ENCODE measurements around the gene TAS1R2. TPM values are rescaled to one million over a fixed set of nuclear protein-coding genes. Genes with fewer than 3 reads are reported as not detected.
A peak's percentile ranks its signal among the peaks of the same experiment; 100 is the strongest.

The TAS1R2 gene
- not detected for polyA plus RNA-seq

DNA sequence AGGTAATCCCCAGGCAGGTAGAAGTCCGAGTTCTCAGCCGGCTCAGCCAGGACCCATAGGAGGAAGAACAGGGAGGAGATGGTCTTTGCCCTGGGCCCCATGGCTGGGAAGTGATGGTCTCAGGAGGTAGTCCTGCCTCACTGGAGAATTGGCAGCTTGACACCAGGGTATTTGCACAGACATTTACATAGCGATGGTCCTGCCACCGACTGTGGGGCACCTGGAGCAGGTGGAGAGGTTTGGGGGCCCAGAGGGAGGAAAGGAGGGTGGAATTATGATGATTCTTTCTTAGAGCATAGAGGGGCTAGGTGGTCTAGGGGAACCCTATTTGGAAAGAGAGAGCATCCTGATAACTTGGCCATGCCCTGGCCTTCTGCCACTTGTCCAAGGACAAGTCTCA, at the start of gene TAS1R2:
Gene TAS1R2 (minus strand): TSS at position 101 of the 400 bp plus-strand sequence. CDS start 0 bp downstream, at position 101.
- H3K36me3 Mint-ChIP-seq = no peaks in the 10 kb centered on the region
- H3K27me3 Mint-ChIP-seq = peaks cover 3% of the 10 kb centered on the region

DNA sequence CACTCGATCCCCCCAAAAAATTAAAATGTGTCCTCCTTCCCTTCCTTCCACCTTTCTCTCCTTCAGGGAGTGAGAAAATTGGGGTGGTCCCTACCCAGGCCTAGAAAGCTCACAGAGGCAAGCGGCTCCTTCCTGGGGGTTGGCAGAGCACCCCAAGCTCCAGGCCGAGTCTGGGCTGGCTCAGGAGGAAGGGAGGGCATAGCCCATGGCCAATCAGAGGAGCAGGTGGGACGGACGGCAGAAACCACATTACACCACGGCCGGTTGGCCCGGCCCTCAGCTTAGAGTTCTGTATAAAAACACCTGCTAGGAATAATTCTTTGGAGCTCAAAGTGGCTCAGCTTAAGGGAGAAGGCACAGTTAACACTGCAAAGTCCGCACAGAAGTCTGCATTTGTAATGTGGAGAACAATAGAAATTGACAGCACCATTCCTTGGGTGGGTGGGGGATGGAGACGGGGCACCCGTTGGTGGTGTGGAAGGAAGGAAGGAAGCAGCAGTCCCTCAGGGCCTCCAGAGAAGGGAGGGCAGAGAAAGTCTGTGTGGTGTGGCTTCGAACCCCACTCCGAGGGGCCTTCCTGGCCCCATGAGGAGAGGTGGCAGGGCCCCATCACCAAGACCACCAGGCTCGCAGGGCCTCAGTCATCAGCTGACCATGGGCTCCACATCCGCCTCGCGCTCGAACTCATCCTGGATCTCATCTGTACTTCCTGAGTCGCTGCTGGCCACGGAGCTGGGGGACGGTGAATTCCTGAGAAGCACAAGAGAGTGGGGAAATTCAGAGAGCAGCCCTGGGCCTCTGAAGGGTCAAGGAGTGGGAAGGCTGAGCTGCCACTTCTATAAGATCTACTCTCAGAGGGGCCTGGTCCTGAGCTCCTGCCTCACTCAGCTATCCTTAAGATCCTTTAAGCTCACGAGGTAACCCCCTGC, 48.7 kb upstream of the TAS1R2 start:
- Mint-ChIP-seq H3K9me3 (no peaks in the 10 kb centered on the region), H3K27me3 (no peaks in the 10 kb centered on the region), H3K27ac (peak overlapping the region; percentile 75 to 94 (median 84)), H3K4me3 (peak overlapping the region; percentile 66 to 91 (median 74)), H3K36me3 (peaks cover 10% of the 10 kb centered on the region), H3K4me1 (peaks cover 13 to 29% (median 20%) of the 10 kb centered on the region in 3 donors)

More for the DNA sequence above, at the start of gene TAS1R2:
- H3K4me3 Mint-ChIP-seq = no peak within 1 kb of the TSS
- no peaks in the 10 kb centered on the region for H3K4me1 Mint-ChIP-seq
- H3K9me3 Mint-ChIP-seq = no peaks in the 10 kb centered on the region
- no peak within 1 kb of the TSS for H3K27ac Mint-ChIP-seq

DNA sequence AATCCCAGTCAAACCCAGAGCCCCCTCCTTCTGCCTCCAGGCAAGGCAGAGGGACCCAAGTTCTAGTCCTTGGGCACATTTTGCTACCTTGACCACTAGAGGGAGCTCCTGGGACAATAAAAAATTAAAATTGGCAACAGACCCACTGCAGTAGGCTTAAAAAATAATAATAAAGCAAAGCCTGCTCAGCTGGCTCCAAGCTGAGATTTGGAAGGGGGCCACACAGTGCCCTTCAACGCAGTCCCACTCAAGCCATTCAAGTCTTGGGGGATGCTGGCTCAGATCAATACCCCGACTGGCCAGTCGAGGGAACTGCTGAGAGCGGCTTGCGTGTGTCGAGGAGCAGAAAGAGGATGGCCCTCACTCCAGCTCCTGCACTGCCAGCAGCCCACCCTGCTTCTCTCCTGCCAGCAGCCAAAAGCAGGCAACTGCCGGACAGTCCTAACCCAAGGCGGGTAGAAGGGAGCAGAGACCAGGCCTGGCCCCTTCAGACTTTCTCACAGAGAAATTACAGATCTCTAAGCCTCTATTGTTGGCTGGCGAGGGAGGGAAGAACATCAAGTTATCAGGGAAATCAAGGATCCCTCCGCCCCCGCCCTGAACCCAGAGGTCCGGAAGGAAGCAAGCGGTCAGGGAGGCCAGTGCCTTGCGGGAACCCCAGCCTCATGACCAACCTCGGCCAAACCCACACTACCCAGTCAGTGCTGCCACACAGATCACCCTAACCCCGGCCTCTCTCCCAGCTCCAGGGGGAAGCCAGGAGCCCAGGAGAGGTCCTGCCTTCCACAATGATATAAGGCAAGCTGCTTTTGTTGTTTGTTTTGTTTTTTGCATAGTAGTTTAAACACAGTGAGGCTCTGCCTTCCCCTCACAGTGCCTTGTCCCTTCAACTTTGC, 47.8 kb upstream of the TAS1R2 start:
- Mint-ChIP-seq H3K9me3 (no peaks in the 10 kb centered on the region), H3K27me3 (no peaks in the 10 kb centered on the region), H3K4me3 (peak overlapping the region in 3 of 4 donors; percentile 81 to 91 (median 82)), H3K27ac (peak overlapping the region; percentile 80 to 84 (median 82)), H3K36me3 (peaks cover 10% of the 10 kb centered on the region), H3K4me1 (peaks cover 13 to 27% (median 21%) of the 10 kb centered on the region in 3 donors)

DNA sequence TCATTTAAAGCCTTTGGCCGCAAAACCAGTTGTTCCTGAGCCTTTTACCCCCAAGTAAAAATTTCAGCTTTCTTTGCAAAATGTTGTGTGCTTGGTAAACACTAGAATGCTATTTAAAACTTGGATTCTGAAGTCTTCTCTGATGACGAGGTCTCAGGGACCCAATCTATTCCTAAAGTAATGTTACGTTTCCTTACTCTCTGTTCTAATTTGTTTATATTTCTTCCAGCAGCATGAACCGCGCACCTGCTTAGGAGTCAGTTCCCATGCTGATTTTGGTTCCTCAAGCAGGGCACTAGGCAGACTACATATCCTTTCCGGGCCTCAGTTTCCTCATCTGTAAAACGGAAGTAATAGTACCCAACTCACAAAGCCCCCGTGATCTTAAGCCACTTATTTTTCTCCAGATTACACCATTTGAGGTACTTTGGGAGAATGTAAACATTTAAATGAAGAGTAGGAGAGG, 43.9 kb upstream of the TAS1R2 start:
- peak overlapping the region; percentile 25 to 99 (median 61) for H3K27ac Mint-ChIP-seq
- peaks cover 16 to 29% (median 19%) of the 10 kb centered on the region in 3 donors for H3K4me1 Mint-ChIP-seq
- H3K27me3 Mint-ChIP-seq = no peaks in the 10 kb centered on the region
- peak overlapping the region; percentile 77 to 97 (median 94) for H3K4me3 Mint-ChIP-seq
- no peaks in the 10 kb centered on the region for H3K9me3 Mint-ChIP-seq
- H3K36me3 Mint-ChIP-seq = peaks cover 6% of the 10 kb centered on the region

DNA sequence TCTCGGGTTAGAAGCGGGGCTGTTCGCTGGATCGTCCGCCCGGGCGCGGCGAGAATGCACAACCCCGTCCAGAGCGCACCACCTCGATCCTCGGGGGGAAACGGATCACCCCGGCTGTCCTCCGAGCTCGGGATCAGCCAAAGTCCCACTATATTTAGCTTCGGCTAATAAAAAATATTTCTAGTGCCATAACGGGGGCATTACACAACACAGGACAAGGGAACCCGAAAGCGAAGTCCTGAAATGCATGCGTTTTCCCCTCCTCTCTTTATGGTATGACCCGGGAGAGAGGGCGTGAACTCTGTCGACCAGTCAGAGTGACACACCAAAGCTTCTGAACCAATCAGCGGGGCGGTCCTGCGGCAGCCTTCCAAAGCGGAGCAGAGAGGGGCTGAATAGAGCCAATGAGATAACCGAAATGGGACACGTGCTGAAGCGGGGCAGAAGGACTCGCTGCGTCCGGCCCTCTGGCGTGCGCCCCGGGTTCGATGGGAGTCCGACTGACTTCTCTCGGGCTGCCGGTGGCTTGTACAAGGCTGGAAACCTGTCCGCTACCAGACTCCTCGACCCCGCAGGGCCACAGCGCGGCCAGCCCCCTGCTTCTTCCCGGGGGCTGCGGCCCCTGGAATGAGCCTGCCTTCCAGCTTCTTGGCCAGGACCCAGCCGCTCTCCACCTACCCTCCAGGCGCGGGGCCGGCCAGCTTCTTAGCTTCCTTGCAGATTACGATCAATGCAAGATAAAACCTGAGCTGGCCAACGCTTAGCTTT, 43.2 kb upstream of the TAS1R2 start, which contains the start of gene ALDH4A1:
Gene ALDH4A1 (minus strand): TSS at position 33 of the 768 bp plus-strand sequence. CDS start 32 bp downstream, at position 1.
- peak within 1 kb of the TSS; percentile 75 to 99 (median 94) for H3K27ac Mint-ChIP-seq
- H3K4me1 Mint-ChIP-seq = peaks cover 11 to 23% (median 14%) of the 10 kb centered on the region in 3 donors
- no peaks in the 10 kb centered on the region for H3K27me3 Mint-ChIP-seq
- no peaks in the 10 kb centered on the region for H3K9me3 Mint-ChIP-seq
- H3K36me3 Mint-ChIP-seq = peaks cover 4% of the 10 kb centered on the region
- H3K4me3 Mint-ChIP-seq = peak within 1 kb of the TSS; percentile 77 to 97 (median 94)

DNA sequence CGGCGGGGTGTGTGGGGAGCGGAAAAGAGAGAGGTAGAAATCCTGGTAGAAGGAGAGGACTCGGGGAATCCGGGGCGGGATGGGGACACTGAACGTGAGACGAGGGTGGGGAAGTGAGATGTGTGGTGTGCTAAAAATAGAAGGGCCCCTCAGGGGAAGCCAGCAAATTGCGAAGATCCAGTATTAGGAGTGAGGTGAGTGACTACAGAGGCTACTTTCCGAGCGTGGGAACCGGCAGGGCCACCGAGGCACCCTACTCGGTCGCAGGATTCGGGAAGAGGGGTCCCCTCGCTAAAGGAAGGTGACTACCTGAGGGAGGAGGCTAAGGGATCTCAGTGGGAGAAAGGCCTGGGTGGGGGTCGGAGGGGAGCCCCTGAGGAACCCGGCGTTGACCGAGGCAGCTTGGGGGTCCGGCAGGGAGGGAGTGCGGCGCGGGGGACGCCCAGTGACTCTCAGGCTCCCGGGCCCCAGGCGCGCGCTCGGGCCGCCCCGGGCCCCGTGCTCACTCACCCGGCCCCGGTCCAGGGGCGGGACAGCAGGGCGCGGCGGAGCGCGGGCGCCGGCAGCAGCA, 42.6 kb upstream of the TAS1R2 start:
- peaks cover 4% of the 10 kb centered on the region for H3K36me3 Mint-ChIP-seq
- no peaks in the 10 kb centered on the region for H3K27me3 Mint-ChIP-seq
- peak overlapping the region; percentile 77 to 97 (median 94) for H3K4me3 Mint-ChIP-seq
- peak overlapping the region; percentile 75 to 99 (median 94) for H3K27ac Mint-ChIP-seq
- peaks cover 8 to 21% (median 12%) of the 10 kb centered on the region in 3 donors for H3K4me1 Mint-ChIP-seq
- no peaks in the 10 kb centered on the region for H3K9me3 Mint-ChIP-seq

DNA sequence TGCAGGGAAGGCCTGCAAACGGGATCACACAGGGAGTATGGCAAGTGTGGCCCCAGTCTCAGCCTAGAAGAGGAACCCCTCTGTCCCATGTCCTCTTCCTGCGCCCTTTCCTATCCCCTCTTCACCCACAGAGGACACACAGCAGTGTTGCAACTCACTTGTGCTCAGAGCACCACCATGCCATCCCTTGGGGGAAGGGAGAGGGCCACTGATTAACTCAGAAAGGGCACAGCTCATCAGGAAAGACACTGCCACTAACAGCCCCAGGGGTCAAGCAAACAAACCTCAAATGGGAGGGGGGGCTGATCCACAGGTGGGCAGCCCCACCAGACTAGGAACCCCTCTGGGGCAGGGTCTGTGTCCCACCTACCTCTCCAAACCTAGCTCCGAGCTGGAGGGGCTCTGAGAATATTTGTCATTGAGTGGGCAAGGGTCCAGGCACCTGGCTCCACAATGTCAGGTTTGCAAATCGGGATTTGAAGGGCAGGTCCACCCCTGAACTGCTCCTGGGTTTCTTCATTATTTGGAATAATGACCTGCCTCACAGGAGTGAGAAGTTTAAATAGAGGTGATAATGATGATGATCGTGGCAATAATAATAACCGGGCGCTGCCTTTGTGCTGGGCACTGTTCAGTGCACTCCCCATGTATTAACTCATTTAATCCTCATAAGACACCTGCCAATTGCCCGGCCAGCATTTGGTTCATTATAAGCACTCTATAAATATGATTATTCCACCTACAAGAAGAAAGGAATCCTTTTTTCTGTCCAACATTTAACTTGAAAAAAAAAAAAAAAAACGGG, 41.9 kb upstream of the TAS1R2 start:
- Mint-ChIP-seq H3K4me1 (peaks cover 6 to 16% (median 12%) of the 10 kb centered on the region in 3 donors), H3K27me3 (no peaks in the 10 kb centered on the region), H3K36me3 (peaks cover 1% of the 10 kb centered on the region), H3K9me3 (no peaks in the 10 kb centered on the region), H3K4me3 (peak overlapping the region; percentile 77 to 97 (median 94)), H3K27ac (peak overlapping the region; percentile 31 to 94 (median 75))

DNA sequence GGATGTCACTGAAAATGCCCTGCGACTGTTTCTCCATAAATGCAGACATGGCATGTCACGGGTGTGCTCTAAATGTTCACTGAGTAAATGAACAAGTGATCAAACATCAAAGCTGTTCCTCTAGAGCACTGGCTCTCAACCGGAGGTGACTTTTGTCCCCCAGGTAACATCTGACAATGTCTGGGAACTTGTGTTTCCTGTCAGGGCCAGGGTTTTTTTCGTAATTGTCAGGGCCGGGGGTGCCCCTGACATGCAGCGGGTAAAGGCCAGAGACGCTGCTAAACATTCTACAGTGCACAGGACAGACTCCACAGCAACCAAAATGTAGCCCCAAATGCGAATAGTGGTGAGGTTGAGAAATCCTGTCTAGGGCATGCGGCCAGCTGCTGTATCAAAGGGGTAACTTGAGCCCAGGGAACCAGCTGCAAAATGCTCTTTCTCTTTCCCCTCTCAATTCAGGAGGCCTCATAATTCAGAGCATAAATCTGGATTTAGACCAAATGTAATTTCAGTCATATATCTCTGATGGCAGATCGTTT, 40.9 kb upstream of the TAS1R2 start:
- Mint-ChIP-seq H3K4me1 (peaks cover 6 to 16% (median 12%) of the 10 kb centered on the region in 3 donors), H3K36me3 (peaks cover 1% of the 10 kb centered on the region), H3K9me3 (no peaks in the 10 kb centered on the region), H3K4me3 (peak overlapping the region in 1 of 4 donors; percentile 77), H3K27me3 (no peaks in the 10 kb centered on the region), H3K27ac (peak overlapping the region in 1 of 3 donors; percentile 75)

DNA sequence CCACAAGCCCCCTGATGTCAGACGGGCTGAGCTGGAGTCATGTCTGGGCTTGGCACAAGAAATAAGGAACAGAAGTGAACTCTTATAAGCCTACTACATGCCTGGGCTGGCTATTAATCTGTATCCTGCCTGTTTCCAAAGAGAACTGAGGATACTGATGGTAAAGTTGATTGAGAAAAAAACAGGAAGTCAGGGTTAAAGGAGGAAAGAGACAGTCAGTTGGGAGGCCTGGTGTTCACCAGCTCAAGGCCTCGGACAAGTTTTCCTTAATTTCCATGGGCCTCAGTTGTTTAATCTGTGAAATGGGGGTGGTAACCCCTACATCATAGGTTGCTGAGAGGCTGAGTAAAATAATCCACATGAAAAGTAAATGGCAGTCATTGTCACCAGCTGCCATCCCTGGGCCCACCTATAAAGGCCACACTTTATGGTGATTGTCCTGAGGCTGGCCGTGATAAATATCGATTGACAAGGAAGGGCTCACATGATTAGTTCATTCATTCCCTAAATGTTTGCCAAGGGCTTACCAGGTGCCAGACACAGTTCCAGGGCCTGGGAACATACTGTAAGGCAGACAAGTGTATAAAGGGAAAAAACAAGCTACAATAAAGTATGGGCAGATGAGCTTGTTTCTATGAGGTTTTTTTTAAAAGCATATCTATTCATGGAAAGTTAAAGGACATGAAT, 40.0 kb upstream of the TAS1R2 start:
- peak overlapping the region in 1 of 4 donors; percentile 77 for H3K4me3 Mint-ChIP-seq

DNA sequence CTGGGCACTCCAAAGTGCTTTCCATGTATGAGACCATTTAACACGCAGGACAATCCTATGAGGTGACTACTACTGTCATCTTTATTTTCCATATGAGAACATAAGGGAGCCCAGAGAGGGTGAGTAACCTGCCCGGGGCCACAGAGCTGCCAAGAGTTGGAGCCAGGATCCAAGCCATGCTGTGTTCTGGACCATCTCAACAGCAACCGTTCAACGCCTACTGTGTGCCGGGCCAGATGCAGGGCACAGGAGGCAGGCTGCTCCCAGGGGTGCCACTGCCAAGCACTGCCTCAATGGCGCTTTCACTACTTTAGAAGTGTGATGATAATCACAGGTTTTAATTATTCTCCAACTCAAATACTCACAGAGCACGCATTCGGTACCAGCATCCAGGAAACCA, 39.1 kb upstream of the TAS1R2 start:
- Mint-ChIP-seq H3K4me1 (peaks cover 6 to 10% (median 9%) of the 10 kb centered on the region in 3 donors), H3K4me3 (peak overlapping the region in 1 of 4 donors; percentile 77), H3K27me3 (no peaks in the 10 kb centered on the region), H3K27ac (peak overlapping the region in 1 of 3 donors; percentile 5), H3K36me3 (peaks cover 5% of the 10 kb centered on the region), H3K9me3 (no peaks in the 10 kb centered on the region)

More for the DNA sequence above, 40.0 kb upstream of the TAS1R2 start:
- H3K4me1 Mint-ChIP-seq = peaks cover 6 to 16% (median 12%) of the 10 kb centered on the region in 3 donors
- H3K27me3 Mint-ChIP-seq = no peaks in the 10 kb centered on the region
- H3K36me3 Mint-ChIP-seq = peaks cover 5% of the 10 kb centered on the region
- no peak overlapping the region for H3K27ac Mint-ChIP-seq
- no peaks in the 10 kb centered on the region for H3K9me3 Mint-ChIP-seq

DNA sequence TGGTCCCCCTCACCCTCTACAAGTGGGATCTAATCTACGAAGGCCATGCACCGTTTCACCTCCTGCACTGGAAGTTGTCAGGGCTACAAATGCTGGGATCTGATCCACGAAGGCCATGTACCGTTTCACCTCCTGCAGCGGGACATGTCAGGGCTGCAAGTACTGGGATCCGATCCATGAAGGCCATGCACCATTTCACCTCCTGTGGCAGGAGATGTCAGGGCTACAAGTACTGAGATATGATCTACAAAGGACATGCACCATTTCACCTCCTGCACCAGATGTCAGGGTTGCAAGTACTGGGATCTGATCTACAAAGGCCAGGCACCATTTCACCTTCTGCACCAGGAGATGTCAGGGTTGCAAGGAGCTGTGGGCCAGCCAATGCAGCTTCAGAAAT, 35.9 kb upstream of the TAS1R2 start:
- no peaks in the 10 kb centered on the region for H3K27me3 Mint-ChIP-seq
- peaks cover 4% of the 10 kb centered on the region for H3K36me3 Mint-ChIP-seq
- H3K4me1 Mint-ChIP-seq = peaks cover 0 to 3% (median 0%) of the 10 kb centered on the region in 3 donors
- no peak overlapping the region for H3K27ac Mint-ChIP-seq
- peak overlapping the region in 1 of 4 donors; percentile 21 for H3K4me3 Mint-ChIP-seq
- no peaks in the 10 kb centered on the region for H3K9me3 Mint-ChIP-seq

DNA sequence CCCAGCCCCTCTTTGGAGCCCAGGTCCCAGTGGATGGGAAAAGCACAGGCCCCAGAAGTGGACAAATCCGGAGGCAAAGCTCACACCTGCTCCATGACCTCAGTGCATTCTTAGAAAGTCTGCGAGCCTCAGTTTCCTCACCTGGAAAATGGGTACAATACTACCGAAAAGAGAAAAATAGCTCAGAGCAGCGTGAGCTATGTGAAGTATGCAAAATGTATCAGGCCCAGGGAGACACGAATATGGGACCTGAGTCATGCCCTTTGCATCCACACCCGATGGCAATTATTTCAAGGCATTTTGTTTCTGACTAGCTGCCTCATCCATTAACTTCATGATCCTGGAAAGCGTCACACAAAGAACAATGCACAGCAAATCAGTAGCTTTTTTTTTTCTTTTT, 33.7 kb upstream of the TAS1R2 start:
- no peaks in the 10 kb centered on the region for H3K4me1 Mint-ChIP-seq
- H3K27ac Mint-ChIP-seq = peak overlapping the region in 1 of 3 donors; percentile 78
- H3K9me3 Mint-ChIP-seq = no peaks in the 10 kb centered on the region
- no peak overlapping the region for H3K4me3 Mint-ChIP-seq
- peaks cover 6% of the 10 kb centered on the region for H3K36me3 Mint-ChIP-seq
- H3K27me3 Mint-ChIP-seq = no peaks in the 10 kb centered on the region
